ENCODE results near the gene ZFHX3. TPM values are rescaled to one million over a fixed set of nuclear protein-coding genes. Genes with fewer than 3 reads are reported as not detected.

The ZFHX3 gene
- total and polyA plus RNA-seq, 2 donors (not counting 3 experiments of a cell fraction or from before 2014, with no cell fraction given): 3.7 to 18.8 TPM

DNA sequence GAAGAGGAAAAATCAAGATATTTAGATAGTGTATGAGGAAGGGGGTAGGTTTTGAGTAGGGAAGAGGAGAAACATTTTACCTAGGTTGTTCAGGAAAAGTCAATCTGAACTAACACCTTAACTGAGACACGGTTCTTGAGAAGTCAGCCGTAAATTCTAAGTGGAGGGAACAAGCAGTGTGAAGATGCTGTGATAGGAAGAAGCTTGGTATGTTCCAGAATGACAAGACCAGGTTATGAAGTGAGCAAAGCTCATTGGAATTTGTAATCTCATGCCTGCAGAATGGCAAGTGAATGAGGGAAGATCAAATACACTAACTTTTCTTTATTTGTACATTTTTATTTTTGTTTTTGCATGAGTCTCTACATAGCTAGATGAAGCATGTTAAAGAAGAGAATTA lies 307.6 kb downstream of the ZFHX3 start:
- Histone ChIP-seq H2AFZ (ENCODE audit: low read depth, low read length) (no peak overlapping the region), H3K27ac (ENCODE audit: insufficient read depth, low read depth, low read length) (no peak overlapping the region), H3K36me3 (ENCODE audit: control insufficient read depth in 2 of 2, extremely low read depth in 1 of 2, insufficient read depth in 2 of 2, low read length in 2 of 2) (no peaks in the 10 kb centered on the region), H3K9me3 (replicated peaks; ENCODE audit: control insufficient read depth, insufficient read depth, low read length) (no peaks in the 10 kb centered on the region), H3K4me1 (ENCODE audit: control insufficient read depth, extremely low read depth, insufficient read depth, low read length) (no peaks in the 10 kb centered on the region), H3K4me2 (ENCODE audit: insufficient read depth, low read length) (no peak overlapping the region), H3K9ac (replicated peaks; ENCODE audit: extremely low read depth, insufficient read depth, low read length) (no peak overlapping the region), H3K27me3 (ENCODE audit: control insufficient read depth in 2 of 2, insufficient read depth in 2 of 2, low read length in 2 of 2) (no peaks in the 10 kb centered on the region), H3K4me3 (replicated peaks in 1 of 3; ENCODE audit: insufficient read depth in 1 of 3, low read depth in 1 of 3, low read length in 3 of 3) (no peak overlapping the region), H3K9me1 (replicated peaks; ENCODE audit: control insufficient read depth, extremely low read depth, insufficient read depth, low read length) (no peaks in the 10 kb centered on the region), H3K79me2 (ENCODE audit: control insufficient read depth, insufficient read depth, low read length) (no peaks in the 10 kb centered on the region), H4K20me1 (replicated peaks; ENCODE audit: control insufficient read depth, extremely low read depth, insufficient read depth, low read length) (no peaks in the 10 kb centered on the region)
- dilution Hi-C loops (cut with MboI; ENCODE audit: extremely low pct_ligation_motif_present, low sequenced_read_pairs): no loop called here
- POLR2A ChIA-PET: no interaction called here
- BruUV-seq (replicated peaks): no TSS peak
- TF ChIP-seq JUN (IDR thresholded peaks at IDR 0.05; ENCODE audit: borderline replicate concordance, insufficient read depth, insufficient read length, low read depth): no peak
- no peak for TF ChIP-seq POLR2AphosphoS5 (IDR thresholded peaks at IDR 0.05; ENCODE audit: insufficient read depth, low read depth, low read length)
- no peak for TF ChIP-seq MAX (IDR thresholded peaks at IDR 0.05; ENCODE audit: insufficient read depth, insufficient read length)
- intact Hi-C loops (cut with micrococcal nuclease): no loop called here
- no peak for DNase-seq (ENCODE audit: low read depth, low spot score)
- CTCF ChIA-PET: interaction anchor here (1.5 kb wide), 1 partner anchor 20 kb away, joined by 4 read pairs; no protein-coding TSS in a partner anchor
- no peak for FAIRE-seq

DNA sequence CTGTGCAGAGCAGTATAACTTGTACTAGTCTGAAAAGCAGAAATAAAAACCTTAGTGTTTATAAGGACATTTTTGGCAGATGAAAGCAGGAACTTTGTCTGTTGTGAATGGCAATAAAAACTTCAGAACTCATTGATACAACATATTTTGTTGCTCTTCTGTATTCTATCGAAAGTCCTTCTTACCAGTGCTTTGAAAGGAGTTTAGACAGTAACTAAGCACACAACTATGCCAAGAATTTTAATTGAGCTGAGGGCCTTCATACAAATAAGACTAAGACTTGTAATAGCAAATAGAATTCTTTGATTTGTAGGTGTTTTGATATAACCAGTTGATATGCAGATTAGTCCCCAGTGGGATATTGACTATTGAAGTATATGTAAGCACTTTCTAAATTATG lies 308.4 kb downstream of the ZFHX3 start:
- CTCF ChIA-PET: interaction anchor here (1.5 kb wide), 1 partner anchor 21 kb away, joined by 4 read pairs; no protein-coding TSS in a partner anchor
- Histone ChIP-seq H3K9me1 (replicated peaks; ENCODE audit: control insufficient read depth, extremely low read depth, insufficient read depth, low read length) (no peaks in the 10 kb centered on the region), H3K79me2 (ENCODE audit: control insufficient read depth, insufficient read depth, low read length) (no peaks in the 10 kb centered on the region), H3K4me2 (ENCODE audit: insufficient read depth, low read length) (no peak overlapping the region), H2AFZ (ENCODE audit: low read depth, low read length) (no peak overlapping the region), H3K4me3 (replicated peaks in 1 of 3; ENCODE audit: insufficient read depth in 1 of 3, low read depth in 1 of 3, low read length in 3 of 3) (no peak overlapping the region), H3K9ac (replicated peaks; ENCODE audit: extremely low read depth, insufficient read depth, low read length) (no peak overlapping the region), H3K27me3 (ENCODE audit: control insufficient read depth in 2 of 2, insufficient read depth in 2 of 2, low read length in 2 of 2) (no peaks in the 10 kb centered on the region), H3K9me3 (replicated peaks; ENCODE audit: control insufficient read depth, insufficient read depth, low read length) (no peaks in the 10 kb centered on the region), H3K4me1 (ENCODE audit: control insufficient read depth, extremely low read depth, insufficient read depth, low read length) (no peaks in the 10 kb centered on the region), H3K27ac (ENCODE audit: insufficient read depth, low read depth, low read length) (no peak overlapping the region), H4K20me1 (replicated peaks; ENCODE audit: control insufficient read depth, extremely low read depth, insufficient read depth, low read length) (no peaks in the 10 kb centered on the region), H3K36me3 (ENCODE audit: control insufficient read depth in 2 of 2, extremely low read depth in 1 of 2, insufficient read depth in 2 of 2, low read length in 2 of 2) (no peaks in the 10 kb centered on the region)
- TF ChIP-seq MAX (IDR thresholded peaks at IDR 0.05; ENCODE audit: insufficient read depth, insufficient read length) (no peak), POLR2AphosphoS5 (IDR thresholded peaks at IDR 0.05; ENCODE audit: insufficient read depth, low read depth, low read length) (no peak), MYC (IDR thresholded peaks at IDR 0.05; ENCODE audit: low read depth, low read length) (no peak), JUN (IDR thresholded peaks at IDR 0.05; ENCODE audit: borderline replicate concordance, insufficient read depth, insufficient read length, low read depth) (no peak), GATA2 (IDR thresholded peaks at IDR 0.05; ENCODE audit: insufficient read depth, insufficient read length, low read depth, low read length) (no peak), POLR2A (IDR thresholded peaks at IDR 0.05; ENCODE audit: low read depth, low read length) (no peak), EZH2 (IDR thresholded peaks at IDR 0.05; ENCODE audit: borderline replicate concordance, low read depth, low read length, severe bottlenecking) (no peak), FOS (IDR thresholded peaks at IDR 0.05; ENCODE audit: borderline replicate concordance, insufficient read depth, low read length) (no peak)
- TF ChIP-seq, protein P1, sequence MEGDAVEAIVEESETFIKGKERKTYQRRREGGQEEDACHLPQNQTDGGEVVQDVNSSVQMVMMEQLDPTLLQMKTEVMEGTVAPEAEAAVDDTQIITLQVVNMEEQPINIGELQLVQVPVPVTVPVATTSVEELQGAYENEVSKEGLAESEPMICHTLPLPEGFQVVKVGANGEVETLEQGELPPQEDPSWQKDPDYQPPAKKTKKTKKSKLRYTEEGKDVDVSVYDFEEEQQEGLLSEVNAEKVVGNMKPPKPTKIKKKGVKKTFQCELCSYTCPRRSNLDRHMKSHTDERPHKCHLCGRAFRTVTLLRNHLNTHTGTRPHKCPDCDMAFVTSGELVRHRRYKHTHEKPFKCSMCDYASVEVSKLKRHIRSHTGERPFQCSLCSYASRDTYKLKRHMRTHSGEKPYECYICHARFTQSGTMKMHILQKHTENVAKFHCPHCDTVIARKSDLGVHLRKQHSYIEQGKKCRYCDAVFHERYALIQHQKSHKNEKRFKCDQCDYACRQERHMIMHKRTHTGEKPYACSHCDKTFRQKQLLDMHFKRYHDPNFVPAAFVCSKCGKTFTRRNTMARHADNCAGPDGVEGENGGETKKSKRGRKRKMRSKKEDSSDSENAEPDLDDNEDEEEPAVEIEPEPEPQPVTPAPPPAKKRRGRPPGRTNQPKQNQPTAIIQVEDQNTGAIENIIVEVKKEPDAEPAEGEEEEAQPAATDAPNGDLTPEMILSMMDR (IDR thresholded peaks at IDR 0.05; ENCODE audit: extremely low read depth in 1 of 2, insufficient read depth in 1 of 2, low read depth in 1 of 2, low read length in 2 of 2): no peak
- no TSS peak for BruUV-seq (replicated peaks)
- dilution Hi-C loops (cut with MboI; ENCODE audit: extremely low pct_ligation_motif_present, low sequenced_read_pairs) (no loop called here), intact Hi-C loops (cut with micrococcal nuclease) (no loop called here)
- DNase-seq (ENCODE audit: low read depth, low spot score) (no peak), FAIRE-seq (no peak)
- POLR2A ChIA-PET: no interaction called here

Measured in endothelial cell of umbilical vein (primary cell).